ENCODE results near the gene UGGT2. TPM values are rescaled to one million over a fixed set of nuclear protein-coding genes. Genes with fewer than 3 reads are reported as not detected.
"Not testable (repeated sequence)": the region's sequence is repeated elsewhere in the genome, so short reads cannot be mapped to it uniquely, and the experiment has no call there.

The UGGT2 gene
- polyA plus RNA-seq, 1 donor: 55.4 TPM

DNA sequence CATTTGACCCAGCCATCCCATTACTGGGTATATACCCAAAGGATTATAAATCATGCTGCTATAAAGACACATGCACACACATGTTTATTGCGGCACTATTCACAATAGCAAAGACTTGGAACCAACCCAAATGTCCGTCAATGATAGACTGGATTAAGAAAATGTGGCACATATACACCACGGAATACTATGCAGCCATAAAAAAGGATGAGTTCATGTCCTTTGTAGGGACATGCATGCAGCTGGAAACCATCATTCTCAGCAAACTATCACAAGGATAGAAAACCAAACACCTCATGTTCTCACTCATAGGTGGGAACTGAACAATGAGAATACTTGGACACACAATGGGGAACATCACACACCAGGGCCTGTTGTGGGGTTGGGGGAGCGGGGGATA is 2.2 kb downstream of the UGGT2 start:
- DNase-seq: not testable (repeated sequence)

DNA sequence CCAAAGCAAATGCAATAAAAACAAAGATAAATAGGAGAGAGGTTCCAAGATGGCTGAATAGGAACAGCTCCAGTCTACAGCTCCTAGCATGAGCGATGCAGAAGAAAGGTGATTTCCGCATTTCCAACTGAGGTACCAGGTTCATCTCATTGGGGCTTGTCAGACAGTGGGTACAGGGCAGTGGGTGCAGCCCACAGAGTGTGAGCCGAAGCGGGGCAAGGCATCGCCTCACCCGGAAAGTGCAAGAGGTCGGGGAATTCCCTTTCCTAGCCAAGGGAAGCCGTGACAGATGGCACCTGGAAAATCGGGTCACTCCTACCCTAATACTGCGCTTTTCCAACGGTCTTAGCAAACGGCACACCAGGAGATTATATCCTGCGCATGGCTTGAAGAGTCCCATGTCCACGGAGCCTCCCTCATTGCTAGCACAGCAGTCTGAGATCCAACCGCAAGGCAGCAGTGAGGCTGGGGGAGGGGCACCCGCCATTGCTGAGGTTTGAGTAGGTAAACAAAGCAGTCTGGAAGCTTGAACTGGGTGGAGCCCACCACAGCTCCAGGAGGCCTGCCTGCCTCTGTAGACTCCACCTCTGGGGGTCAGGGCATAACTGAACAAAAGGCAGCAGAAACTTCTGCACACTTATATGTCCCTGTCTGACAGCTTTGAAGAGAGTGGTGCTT is 6.6 kb downstream of the UGGT2 start:
- not testable (repeated sequence) for DNase-seq

DNA sequence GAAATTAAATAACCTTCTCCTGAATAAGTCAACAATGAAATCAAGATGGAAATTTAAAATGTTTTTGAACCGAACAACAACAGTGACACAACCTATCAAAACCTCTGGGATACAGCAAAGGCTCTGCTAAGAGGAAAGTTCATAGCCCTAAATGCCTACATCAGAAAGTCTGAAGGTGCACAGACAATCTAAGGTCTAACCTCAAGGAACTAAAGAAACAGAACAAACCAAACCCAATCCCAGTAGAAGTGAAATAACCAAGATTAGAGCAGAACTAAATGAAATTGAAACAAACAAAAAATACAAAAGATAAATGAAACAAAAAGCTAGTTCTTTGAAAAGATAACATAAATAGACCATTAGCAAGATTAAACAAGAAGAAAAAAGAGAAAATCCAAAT is 9.0 kb downstream of the UGGT2 start:
- DNase-seq: no peak

DNA sequence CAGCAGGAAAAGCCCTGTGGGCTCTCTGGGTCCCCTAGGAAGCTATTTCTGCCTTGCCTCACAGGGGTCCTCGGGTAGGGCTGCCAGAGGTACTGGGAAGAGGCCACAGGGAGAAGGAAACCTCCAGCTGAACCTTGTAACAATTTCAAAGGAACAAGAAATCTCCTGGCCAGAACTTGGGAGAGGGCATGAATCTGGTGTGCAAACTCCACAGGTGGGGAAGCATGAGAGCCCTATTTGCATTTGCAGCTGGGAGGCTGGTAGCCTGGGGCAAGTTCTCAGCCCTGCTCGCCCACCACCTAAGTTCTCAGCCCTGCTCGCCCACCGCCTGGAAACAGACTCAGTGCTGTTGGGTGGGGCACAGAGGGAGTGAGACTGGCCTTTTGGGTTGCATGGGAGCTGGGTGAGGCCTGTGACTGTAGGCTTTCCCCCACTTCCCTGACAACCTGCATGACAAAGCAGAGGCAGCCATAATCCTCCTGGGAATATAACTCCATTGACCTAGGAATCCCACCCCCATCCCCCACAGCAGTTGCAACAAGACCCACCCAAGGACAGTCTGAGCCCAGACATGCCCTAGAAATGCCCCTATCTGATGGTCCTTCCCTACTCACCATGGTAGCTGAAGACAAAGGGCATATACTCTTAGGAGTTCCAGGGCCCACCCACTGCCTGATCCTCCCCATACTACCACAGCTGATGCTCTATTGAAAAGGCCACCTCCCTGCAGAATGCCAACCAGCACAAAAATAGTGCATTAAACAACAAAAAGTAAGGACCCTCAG is 11.7 kb downstream of the UGGT2 start:
- no peak for DNase-seq

DNA sequence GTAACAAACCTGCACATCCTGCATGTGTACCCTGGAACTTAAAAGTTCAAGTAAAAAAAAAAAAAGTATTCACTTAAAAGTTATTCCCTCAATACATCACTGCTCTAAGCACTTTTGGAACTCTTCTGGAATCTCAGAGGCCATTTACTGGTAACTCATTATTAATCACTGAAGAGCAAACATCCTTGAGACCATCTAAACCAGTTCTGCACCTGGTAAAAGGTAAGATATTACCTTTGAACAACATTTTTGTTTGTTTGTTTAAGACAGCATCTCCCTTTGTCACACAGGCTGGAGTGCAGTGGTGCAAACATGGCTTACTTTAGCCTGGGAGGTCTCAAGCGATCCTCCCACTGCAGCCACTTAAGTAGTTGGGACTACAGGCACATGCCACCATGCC is 16.7 kb downstream of the UGGT2 start:
- DNase-seq: no peak

DNA sequence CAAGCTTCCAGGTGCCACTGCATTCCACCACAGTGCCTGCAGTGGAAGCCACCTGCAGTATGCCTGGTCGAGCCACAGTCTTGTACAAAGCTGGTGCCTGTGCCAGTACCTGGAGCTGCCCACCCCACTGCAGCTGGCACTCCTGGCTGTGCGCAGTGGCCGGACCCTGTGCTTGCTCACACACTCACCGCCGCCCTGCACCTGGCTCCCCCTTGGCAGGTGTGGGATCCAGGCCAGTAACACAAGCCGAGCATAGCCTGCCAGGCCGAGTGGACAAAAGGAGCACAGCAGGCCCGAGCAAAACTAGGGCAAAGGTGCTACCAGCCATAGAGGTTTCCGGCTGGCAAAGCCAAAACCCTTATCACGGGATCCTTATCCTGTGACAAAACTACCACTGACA is 18.5 kb downstream of the UGGT2 start:
- no peak for DNase-seq

DNA sequence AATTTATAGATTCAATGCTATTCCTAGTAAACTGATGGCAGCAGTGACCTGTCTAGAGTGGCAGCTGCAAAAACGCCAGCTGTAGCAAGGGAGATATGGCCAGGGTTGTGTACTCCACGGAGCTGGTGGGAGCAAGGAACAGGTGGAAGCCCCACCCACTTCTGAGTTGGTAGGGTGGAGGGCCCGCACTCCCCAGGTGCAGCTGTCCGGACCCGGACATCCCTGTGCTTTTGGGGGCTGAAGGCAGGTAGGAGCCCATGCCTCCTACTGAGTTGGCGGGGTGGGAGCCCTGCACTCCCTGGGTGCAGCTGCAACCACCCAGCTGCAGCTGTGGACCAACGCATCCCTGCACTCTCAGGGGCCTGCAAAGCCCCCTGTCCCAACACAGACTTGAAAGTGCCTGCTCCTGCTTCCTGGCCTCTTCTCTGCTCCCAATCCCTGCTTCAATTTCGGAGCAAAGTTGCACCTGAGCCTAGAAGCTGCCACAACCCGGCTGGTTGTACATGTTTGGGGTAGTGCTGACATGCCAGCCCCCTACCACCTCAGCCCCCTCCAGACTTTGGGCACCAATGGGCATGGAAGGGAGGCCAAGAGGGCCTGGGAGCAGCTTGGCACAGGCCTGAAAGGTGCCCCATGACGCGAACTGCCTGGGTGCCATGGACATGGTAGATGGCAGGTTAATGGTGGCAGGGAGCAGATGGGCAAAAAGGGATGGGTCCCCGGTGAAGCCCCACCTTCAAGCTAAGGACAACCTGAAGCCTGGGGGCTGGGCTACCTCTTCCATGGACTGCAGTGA is 19.8 kb downstream of the UGGT2 start:
- DNase-seq: no peak

DNA sequence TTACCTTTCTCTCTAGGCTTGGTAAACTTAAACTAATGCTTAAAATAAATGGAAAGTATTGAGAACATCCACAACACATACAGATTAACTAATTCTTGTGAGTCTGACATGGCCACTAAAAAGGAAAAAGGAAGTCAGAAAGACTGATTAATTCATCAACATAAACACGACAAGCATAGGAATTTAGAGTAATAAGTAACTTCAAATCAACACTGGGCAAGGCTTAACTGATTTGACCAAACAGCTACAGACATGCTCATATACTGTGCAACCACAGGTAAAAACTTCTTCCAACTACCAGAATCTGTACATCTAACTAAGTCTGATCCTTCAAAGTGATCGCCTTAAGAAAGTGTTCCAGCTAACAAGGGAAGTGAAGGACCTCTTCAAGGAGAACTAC is 20.5 kb downstream of the UGGT2 start:
- DNase-seq: no peak

DNA sequence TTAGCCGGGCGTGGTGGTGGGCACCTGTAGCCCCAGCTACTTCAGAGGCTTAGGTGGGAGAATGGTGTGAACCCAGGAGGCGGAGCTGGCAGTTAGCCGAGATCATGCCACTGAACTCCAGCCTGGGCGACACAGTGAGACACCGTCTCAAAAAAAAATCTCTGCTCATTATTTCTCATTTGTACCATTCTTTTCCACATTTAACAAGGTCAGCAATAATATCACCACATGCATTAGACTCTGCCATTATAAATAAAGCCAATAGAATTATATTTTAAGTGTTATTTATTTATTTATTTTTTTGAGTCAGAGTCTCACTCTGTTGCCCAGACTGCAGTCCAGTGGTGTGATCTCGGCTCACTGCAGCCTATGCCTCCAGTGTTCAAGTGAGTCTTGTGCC is 24.2 kb downstream of the UGGT2 start:
- no peak for DNase-seq

DNA sequence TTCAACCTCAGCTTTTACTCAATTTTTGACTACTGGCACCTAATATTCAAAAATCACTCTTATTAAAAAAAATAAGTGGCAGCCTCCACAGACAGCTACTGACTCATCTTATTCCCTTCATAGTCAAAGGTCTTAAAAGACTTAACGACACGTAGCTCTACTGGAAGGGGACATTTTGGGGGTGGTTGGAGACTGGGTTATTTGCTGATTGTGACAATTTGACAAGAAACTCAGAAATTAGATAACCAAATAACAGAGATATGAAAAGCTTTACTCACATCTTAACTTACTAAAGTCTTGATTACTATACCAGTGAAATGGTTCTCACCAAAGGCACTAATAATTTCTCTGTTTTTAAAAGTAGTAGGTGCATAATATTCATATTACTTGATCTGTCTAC is 25.7 kb downstream of the UGGT2 start:
- no peak for DNase-seq

DNA sequence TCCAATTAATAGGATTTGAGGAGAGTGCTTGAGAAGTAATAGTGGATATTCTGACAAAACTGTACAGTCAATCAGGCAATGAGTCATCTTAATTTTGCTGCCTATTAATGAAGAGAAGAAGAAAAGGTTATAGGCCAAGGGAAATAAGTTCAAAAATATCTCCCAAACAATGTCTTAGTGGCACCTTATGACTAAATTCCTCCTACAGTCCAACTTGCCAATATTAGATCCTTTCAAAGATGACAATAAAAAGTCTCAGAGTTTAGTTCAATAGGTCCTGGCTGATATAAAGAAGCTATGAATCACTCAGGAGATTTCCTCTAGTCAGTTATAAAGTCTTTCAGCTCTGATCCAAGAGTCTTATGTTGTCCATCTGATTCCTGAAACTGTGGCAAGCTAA is 27.9 kb downstream of the UGGT2 start:
- no peak for DNase-seq

DNA sequence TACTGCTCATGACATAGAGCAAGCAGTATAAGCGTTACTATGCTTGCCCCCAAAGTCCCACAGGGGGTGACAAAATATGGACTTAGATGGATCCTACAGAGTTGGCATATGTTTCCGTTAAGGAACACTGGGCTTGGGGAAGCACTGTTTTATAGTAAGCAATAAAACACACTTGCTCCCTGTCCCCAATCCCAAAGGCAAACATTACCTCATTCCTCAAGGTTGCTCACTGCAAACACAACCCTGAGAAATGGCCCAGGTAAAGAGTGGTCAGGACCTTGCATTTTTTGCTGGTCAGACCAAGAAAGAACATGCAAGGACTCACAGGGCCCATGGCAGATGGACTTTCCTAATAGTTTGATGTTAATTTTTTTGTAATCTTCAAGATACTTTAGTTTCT is 32.3 kb downstream of the UGGT2 start:
- DNase-seq: no peak

DNA sequence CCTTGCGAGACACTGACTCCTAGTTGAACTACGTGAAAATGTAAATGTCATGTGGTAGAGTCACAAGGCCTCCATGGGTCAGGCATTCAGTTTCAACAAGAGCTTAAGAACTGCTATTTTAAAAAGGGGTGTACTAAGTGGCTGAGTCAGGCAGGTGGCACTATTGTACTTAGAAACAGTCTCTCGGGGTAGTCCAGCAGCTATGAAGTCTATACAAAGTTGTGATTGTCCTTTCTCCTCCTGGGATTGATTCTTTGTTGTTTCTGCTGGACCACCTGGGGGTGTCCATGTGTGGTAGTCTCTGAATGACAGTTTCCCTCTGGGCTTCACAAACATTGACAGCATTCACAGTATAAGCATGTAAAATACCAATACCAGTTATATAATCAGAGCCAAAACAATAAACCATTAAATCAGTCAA is 33.0 kb downstream of the UGGT2 start:
- peak; percentile 66 for DNase-seq

DNA sequence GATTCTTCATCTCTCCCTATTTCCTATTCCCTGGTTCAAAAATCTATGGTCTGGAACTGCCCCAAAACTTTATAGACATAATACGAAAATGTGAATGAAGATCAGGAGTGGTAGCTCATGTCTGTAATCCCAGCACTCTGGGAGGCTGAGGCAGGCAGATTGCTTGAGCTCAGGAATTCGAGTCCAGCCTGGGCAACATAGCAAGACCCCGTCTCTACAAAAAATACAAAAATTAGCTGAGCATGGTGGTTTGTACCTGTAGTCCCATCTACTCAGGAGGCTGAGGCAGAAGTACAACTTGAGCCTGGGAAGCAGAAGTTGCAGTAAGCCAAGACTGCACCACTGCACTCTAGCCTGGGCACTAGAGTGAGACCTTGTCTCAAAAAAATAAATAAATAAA is 35.1 kb downstream of the UGGT2 start:
- DNase-seq: no peak

DNA sequence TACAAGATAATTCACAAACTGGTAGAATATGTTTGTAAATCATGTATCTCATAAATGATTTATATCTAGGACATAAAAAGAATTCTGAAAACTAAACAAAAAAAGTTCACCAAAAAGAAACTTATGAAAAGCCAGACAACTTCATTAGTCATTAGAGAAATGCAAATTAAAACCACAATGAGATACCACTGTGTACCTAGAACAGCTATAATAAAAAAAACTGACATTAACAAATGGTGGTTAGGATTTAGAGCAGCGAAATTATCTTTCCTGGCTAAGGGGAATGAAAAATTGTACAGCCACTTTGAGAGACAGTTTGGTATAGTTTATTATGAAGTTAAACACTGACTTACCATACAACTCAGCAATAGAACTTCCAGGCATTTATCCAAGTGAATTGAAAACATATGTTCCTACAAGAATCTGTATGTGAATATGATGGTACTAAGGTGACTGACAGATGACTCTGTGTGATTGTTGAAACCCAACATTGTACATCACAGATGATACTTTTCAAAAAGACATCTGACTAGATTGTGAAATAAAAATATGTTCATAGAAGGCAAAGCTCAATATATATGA is 41.8 kb downstream of the UGGT2 start:
- DNase-seq: no peak

DNA sequence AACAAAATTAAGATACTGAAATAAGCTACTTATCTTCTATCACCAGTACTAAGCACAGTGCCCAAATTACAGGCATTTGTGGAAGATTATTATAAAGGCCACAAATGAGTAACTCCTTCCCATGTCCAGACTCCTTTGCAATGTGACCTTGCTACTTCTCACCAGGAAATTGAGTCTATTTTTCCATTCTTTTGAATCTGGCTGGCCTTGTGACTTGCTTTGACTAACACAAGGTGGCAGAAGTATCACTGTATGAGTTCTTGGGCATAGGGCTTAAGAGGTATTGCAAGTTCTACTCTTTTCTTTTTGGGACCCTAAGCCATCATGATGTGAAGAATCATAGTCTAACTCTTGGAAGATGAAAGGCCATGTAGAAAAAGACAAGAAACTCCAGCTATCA is 49.9 kb downstream of the UGGT2 start:
- DNase-seq: no peak

DNA sequence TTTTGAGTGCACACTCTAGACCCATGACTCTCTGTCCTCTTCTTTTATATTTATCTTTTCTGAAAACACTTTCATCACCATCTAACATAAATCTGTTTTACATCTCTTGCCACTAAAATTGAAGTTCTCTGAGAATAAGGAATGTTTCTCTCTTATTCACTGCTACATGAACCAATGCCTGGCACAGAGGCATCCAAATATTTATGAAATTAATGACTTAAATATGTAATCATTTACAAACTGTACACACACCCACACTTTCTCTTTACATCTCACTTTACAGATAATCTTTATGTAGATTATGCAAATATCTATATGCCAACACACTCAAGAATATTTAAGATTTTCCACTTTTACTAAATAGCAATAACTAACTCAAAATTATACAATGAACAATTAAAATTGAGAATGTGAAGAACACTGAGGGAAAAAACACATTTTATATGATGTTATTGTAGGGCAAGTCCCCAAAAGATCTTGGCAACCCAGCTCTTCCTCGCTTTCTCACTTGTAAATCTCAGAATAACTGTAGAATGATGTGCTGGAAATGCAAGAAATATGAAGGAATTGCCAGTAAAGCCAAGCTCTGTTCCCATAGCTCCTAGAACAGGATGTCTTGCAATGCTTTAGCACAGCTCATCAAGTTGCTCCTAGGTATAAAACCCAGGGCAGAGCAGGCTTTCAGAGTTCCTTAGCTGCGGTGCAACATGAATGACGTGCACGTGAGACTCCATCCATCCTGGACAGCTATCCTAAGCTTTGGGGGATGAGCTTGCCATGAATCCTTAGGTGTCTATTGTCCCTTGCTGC is 50.7 kb downstream of the UGGT2 start:
- DNase-seq: no peak

DNA sequence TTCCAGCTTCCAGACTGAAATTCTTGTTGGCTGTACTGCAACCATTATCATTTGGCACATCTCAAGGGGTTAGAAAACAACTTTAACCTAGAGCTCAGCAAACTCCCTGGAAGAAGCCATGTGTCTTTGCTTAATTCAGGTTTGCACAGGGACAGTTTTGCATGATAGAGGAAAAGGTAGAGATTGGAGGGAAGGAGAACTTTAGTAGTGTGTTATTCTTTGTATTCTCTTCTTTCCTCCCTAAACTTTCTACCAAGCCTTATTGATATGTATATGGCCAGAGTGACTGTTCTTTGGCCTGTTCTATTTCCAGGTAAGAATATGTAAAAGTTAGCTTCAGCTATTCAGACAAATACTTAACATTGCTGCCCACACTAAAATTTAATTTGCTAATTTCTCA is 53.1 kb downstream of the UGGT2 start:
- DNase-seq: no peak

DNA sequence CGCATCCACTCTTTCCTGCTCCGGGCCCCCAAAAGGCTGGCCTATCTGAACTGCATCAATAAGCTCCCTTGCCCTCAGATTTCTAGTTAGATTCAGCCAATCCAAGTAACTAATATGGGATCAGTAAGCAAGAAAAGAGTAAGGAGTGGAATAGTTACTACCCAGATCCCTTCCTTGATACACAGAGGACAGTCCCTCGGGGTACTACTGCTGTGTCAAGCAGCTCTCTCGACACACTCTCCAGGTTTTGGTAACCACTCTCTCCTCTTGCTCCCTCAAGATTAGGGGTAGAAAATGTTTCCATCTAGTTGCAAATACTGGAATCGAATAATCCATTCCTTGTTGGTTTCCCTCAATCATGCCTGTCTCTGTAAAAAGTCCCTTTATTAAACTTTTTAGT is 65.4 kb downstream of the UGGT2 start:
- no peak for DNase-seq

DNA sequence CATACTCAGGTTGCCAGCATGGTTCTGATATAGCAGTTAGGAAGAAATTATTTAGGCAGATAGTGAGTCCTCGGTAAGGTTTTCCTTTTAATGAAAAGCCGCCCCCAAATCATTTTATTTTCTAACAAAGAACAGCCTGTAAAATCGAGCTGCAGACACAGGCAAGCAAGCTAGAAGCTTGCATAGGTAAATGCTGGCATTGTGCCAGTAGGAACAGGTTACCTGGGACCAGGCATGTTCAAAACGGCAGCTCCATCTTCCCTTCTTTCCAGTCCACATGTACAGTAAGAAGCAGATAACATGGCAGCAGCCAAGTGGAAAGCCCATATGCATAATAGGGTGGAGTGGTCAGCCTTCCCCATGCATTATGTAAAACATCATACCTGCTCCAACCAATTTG is 71.1 kb downstream of the UGGT2 start:
- DNase-seq: no peak

DNA sequence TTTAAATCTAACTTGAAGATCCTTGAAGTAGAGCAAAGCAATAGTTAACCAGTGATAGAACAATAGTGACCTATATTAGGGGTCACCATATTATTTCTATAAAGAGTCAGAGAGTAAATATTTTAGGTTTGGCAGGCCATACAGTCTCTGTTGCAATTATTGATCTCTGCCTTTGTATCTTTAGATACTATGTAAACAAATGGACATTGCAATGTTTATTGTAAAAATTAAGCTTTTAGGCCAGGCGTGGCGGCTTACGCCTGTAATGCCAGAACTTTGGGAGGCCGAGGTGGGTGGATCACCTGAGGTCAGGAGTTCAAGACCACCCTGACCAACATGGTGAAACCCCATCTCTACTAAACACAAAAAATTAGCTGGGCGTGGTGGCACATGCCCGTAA is 80.5 kb downstream of the UGGT2 start:
- not testable (repeated sequence) for DNase-seq

DNA sequence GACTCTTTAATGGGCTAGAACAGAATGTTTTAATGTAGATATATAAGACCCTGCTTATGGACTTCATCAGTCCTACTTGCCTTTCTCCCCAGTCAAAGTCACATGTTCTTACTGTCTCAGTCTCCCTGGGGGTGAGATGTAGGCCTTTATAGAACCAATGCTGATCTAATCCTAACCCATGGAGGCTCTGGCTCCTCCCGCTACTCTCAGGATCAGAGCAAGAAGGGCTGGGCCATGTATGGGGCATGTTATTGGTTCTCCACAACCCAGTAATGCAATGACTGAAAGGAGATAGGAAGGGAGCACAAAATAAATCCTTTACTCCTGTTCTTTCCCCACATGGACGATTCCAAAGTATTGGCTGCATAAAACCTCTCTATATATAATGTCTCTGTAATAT is 82.3 kb downstream of the UGGT2 start:
- DNase-seq: no peak
